ENCODE results near the gene ADD2.
"Not testable (repeated sequence)": the region's sequence is repeated elsewhere in the genome, so short reads cannot be mapped to it uniquely, and the experiment has no call there.

ADD2 gene

DNA sequence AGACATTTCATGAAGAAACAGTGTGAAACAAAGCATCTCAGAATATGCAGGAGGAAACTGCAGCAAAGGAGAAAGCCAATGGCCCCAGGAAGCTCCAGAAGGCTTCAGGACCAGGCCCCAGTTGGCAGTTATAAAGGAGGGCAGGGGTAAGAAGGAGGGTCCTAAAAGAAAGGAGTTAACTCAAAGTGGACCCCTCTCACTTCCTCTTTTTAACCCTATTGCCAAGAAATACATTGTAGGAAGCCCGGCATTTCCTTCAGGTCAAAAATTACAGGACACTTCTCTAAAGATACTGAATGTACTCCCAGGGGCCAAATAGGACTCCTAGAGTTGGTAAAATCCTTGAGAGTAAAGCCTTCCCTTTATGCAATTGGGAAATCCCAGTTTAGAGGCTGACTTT lies 137.2 kb downstream of the ADD2 start:
- no peak for DNase-seq

DNA sequence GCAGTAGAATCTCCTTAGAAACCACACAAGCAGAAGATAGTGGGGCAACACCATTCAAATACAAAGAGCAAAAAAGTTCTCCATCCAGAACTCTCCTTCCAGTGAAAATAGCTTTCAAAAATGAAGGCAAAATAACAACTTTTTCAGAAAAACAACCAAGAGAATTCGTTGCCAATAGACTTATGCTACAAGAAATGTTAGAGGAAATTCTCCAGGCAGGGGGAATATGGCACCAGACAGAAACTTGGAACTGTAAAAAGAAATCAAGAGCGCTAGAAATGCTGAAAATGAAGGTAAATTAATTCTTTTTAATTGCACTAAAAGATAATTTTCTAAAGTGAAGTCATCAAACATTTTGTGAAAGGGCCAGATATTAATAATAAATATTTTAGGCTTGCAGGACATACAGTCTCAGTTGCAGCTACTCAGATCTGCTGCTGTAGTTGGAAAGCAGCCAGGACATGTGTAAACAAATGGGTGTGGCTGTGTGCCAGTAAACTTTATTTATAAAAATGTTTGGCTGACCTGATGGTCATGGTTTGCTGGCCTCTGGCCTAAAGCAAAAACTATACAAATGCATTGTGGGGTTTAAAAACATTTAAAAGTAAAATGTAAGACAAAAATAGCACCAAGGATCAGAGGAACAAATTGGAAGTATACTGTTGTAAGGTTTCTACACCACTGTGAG lies 140.6 kb downstream of the ADD2 start:
- DNase-seq = no peak

DNA sequence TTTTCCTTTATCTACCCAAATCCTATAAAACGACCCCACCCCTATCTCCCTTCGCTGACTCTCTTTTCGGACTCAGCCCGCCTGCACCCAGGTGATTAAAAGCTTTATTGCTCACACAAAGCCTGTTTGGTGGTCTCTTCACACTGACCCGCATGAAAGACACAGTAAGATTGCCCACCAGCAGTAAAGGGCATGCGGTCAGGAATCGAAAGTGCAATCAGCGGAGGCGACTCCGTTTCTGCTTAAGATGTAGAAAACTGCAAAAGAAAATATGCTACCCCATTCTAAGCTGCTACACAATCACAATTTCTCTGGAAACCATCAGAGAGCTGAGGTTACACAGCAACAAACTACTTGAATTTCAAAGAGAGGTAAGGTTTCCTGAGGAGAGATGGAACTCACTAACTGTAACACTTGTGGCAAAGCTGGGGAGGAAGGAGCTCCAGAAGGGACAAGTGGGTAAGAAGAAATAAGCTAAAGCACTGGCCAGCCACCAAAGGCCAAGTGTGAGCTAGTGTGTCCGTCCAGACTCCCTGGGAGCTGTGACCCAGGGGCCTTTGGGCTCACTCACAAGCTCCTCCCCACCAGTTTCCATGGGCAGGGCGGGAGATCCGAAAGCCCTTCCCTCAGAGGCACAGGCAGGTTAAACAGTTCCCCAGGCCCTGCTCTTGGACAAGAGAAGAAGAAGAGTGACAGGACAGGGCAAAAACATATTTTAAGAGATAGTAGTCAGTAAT lies 141.6 kb downstream of the ADD2 start:
- no peak for DNase-seq

DNA sequence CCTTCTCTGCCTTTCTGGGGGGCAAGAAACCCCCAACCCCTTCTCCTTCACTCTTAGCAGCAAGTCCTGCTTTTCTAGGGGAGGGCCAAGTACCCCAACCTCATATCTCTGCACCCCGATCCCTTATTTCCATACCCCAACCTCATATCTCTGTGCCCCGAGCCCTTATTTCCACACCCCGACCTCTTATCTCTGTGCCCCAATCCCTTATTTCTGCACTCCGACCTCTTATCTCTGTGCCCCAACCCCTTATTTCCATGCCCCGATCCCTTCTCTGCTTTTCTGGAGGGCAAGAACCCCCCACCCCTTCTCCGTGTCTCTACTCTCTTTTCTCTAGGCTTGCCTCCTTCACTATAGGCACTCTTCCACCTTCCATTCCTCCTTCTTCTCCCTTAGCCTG lies 146.5 kb downstream of the ADD2 start:
- DNase-seq = not testable (repeated sequence)

DNA sequence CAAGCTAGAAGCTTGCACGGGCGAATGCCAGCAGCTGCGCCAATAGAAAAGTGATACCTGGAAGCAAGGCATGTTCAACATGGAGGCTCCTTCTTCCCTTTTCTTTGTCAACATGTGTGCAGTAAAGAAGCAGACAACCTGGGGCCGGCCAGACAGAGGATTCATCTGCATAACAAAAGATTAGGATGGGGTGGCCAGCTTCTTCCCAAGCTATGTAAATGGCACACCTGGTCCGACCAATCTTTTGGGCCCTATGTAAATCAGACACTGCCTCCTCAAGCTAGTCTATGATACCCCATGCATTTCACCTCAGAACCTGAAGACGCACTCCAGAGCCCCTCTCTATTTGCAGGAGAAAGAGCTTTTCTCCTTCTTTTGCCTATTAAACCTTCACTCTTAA lies 148.0 kb downstream of the ADD2 start:
- DNase-seq = no peak

DNA sequence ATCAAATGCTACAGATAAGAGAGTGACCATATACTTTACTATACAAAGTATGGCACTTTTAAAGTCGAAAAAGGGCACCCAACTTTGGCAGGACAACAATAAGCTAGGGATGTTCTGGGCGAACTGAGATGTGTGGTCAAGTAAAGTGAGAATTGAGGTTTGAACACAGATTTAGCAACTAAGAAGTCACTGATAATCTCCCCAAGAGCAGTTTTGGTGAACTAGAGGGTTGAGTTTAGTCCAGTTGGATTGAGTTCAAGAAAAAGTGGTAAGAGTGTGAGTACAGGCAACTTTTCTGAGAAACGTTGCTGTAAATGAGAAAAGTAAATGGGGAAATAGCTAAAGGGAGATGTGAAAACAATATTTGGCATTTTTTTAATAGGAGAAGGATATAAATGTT lies 148.8 kb downstream of the ADD2 start:
- no peak for DNase-seq

DNA sequence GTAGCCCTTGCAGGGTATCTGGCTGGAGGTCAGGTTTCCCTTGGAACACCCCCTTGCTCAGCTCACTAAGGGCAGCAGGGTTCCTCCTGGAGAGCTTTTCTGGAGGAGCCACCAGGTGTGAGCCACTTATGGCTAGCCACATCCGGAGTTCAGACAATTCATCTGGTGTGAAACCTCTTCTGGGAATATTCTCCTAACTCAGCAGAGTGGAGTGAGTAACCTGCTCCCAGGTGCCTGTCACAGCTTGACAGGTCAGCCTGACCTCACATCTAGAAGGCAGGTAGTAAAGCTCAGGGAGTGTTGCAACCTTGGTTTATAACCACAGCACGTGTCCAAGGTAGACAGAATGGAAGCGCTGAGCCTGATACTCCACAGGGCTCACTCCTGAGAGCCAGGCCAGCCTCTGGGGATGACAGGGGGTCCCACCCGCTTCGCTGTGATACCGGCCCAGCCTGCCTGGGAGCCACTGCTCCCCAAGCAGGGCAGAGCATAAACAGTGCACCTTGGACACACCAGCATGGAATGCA lies 151.8 kb downstream of the ADD2 start:
- no peak for DNase-seq

DNA sequence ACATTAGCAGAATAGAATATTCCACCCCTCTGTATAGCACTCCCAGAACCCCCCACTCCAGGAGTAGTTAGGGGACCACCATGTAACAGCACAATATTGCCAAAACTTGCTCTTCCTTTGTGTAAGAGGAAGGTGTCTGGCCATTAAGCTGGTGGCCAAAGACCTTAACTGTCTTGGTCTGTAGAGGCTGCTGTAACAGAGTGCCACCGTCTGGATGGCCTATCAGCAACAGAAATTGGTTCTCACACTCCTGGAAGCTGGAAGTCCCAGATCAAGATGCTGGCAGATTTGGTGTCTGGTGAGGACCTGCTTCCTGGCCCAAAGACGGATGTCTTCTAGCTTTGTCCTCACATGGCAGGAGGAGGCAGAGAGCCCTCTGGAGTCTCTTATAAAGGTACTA lies 152.8 kb downstream of the ADD2 start:
- no peak for DNase-seq

DNA sequence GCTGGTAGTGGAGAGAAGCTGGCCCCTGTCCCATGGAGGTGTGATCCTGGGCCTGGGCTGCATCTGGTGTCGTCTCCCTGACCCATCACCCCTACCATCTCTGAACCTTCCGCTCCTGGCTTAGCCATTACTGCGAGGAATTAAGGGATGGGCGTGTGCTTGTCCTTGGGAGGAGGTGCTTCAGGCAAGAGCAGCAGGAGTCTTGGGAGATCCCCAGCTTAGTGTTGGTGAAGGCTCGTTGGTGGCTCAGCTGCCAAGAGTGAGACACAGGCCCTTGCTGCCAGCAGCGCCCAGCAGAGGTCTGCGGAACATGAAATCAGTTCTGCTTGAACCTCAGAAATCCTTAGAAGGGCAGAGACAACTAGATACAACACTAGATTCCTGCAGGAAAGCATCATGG lies 154.5 kb downstream of the ADD2 start:
- DNase-seq = no peak

DNA sequence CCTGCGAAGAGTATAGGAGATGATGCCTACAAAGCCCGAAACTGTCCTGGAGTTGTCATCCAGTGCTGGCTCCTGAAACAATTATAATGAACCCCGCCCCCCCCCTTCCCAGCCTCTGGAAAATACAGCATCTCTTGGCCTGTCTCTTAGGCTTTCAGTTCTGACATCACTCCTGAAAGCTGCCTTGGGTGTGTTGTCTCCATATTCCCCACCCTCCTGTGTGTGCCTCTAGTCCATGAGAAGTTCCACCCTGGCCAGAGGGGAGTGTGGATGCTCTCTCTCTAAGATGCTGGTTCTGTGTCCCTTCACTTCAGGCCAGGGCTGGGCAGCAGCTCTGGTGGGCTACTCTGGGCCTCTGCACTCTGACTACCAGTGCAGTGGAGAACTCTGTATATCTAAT lies 155.4 kb downstream of the ADD2 start:
- DNase-seq = no peak

DNA sequence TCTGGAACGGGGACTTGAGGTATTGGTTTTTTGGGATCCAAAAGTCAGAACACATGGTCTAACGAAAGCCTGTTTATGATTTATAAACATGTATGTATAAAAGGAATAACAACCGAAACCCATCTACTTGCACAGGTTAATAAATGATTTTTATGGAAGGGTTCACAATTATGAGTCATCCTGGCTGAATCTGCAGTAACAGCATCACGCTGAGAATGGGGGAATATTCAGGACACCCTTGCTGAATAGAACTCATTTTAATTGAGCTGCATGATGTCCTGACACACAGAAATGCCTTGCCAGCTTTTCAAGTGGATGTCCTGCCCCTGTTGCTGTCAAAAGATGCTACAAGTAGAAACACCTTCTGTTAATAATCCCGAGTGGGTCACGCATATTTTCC lies 159.6 kb downstream of the ADD2 start:
- DNase-seq = no peak

DNA sequence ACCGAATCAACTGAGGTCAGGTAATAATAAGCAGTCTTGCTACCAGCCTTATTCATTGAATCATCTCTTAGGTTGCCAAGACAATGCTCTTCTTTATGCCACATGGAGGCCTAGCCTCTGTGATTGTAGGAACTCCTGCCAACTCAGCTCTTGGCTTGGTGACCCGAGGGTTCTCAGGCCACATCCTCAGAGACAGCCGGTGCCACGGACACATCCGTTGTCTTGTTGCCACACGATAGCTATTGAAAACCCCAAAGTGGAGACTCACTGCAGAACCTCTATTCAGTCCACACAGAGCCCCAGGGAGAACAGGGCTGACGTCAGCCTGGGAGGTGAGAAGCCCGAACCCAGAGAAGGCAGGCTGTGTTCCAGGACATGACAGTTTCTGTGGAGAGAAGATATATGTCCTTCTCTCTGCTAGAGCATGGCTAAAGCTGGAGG lies 160.9 kb downstream of the ADD2 start:
- DNase-seq = no peak

All from stimulated activated CD4-positive, alpha-beta T cell treated with anti-CD3 and anti-CD28 coated beads, Interleukin-2, amount 100 ng/mL, for 24 hours (primary cell).